Measurements from ENCODE around the gene BTG4.

Gene BTG4

DNA sequence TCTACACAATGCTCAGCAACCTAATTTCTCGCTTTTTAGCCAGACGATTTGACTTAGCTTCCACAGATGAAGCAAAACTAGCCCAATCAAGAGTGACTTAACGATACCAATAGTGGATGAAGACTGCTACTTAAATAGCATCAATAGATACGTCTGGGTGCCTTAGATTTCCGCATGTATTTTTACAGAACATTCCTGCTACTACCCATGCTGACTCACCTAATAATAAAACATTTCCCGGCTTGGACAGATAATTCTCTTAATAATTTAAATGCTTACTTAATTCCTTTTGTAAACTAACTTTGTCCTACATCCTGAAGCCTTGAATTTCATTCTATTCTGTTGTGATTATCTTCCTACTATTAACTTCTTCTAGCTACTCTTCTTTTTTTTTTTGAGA is 23.1 kb upstream of the BTG4 start:
- DNase-seq: no peak

DNA sequence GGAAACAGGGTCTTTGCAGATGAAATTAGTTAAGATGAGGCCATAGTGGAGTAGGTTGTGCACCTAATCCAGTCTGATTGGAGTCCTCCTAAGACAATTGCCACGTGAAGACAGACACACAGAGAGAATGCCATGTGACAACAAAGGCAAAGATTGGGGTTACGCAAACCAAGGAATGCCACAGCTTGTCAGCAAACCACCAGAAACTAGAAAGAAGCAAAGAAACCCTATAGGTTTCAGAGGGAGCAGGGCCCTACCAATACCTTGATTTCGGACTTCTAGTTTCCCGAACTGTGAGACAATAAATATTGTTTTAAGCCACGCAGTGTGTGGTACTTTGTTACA is 20.2 kb upstream of the BTG4 start:
- no peak for DNase-seq

DNA sequence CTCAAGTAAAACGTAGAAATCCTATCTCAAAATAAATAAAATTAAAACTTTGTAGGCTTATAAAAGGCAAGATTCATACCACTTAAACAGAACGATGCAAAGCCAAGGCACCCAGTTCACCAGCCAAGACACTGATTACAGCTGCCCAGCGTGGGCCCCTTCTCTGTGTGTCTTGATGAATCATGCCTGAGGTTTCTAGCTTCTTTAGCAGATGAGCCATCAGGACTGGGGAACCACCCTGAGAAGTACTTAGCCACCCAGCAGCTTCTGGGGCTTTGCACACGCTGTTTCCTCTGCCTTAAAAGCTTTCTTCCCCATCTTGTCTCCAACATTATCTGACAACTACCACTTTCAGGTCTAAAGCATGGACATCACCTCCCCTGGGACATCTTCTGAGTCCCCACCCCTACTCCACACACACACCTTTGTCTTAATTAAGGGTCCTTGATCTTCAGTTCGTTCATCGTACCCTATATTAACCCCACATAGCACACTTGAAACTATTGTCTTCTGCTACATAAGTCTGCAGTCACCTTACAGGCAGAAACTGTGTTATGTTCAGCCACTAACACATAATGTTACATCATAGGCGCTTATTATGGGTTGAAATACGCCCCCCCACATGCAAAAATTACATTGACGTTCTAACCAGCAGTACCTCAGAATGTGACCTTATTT is 19.6 kb upstream of the BTG4 start:
- no peak for DNase-seq

DNA sequence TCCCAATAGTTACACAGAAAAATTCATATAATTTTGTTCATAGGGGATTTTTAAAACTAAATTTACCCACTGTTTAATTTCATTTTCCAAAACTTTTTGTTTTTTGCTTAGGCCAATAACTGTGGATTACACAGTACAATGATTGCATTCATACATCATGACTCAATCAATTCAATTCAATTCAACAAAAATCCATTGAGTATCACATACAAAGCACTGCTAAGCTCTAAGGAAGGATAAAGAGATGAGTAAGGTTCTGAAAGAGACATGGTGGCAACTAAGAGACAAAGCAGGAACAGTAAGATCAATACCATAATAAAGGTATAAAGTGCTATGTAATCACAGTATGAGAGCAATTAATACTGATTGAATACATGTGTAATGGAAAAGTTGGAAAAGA is 18.9 kb upstream of the BTG4 start:
- no peak for DNase-seq

DNA sequence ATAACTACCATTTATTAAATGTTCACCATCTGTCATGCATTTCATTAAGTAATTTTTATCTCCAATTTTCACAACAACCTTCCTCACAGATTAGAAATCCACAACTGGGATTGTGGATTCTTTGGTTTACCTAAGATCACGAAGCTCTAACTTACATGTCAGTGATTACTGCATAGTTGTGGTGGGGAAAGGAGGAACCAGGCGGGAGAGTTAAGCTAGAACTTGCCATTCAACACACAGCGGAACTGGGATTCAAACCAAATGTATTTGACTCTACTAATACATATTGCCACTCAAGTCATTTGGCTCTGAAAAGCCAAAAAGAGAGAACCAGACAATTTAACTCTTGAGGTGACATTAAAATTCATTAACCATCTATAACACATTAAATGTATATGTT is 17.9 kb upstream of the BTG4 start:
- no peak for DNase-seq

DNA sequence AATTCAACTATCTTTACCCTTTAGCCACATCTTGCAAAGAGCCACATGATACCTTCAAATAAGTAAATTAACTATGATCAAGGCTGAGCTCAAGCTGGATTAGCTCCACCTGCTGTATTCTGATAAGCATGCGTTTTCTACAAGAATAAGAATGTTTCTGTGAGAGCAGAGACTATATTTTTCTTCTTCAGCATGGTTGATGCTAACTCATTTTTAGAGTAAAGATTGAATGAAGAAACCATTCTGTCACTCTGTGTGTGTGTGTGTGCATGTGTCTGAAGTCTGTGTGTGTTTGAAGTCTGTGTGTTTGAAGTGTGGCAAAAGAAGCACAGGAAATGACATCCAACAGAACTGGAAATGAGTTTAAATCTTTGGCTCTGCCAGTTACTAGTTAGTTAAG is 16.4 kb upstream of the BTG4 start:
- no peak for DNase-seq

DNA sequence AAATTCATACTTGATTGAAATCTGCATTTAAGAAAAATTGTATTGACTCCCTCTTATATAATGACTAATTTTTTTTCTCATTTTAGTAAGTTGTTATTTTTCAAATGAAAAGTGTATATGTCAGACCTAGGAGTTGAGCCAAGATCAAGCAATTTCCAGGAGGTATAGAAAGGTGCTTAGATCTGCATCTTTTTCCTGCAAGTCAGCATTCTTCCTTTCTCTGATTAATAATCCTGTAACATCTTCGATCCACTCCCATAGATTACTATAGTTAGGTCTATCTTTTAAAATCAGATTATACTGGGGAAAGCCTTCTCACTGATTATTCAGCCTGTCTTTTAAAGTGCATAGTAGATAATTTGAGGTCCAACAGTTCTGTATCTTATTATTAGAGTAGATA is 15.1 kb upstream of the BTG4 start:
- no peak for DNase-seq

DNA sequence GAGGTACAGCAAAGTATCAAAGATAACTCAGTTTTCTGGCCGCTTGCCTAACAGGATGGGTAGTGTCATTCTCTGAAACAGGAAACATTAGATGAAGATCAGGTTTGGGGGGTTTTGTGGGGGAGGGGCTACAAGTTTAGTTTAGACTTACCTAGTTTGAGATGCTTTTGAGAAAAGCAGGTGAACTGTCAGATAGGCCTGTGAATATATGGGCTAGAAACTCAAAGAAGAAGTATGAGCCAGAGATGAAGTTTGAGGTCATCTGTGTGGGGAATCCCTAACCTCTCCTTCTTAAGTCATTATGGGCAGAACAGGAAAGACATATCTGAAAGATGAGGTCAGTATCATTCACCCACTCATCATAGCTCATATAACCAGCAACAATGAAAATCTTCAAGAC is 14.3 kb upstream of the BTG4 start:
- no peak for DNase-seq

DNA sequence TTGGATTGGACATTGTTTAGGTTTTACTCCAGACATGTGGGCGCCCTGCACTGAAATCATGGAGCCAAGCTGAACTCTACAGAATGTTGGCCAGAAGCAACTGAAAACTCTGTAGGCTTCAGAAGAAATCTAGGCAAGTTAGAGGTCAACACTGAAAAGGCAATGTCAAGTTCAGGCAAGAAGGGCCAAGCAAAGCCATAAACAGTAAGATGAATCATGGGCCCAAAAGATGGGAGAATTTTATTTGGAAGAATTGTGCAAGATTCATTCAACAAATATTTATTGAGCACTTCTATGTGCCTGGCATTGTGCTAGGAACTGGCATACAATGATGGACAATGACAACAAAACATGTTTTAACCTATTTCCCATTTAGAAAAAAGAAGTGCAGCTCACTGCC is 13.3 kb upstream of the BTG4 start:
- DNase-seq: no peak

DNA sequence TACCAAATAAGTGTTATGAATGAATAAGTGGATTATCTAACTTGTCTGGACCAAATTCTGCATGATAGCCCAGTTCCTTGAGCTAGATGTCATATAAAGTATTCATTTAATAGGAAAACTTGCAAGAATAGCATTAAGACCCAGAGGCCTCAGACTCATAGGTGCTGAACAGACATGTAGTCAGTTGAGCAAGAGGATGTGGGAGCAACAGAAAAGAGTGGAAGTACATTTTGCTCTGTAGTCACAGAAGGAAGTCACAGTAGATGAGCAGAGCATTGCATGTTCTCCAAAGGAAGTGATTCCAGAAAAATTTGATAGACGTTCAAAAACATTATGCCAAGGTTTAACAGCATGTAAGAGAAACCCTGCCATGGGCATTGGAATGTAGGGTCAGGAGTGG is 11.9 kb upstream of the BTG4 start:
- DNase-seq: no peak

DNA sequence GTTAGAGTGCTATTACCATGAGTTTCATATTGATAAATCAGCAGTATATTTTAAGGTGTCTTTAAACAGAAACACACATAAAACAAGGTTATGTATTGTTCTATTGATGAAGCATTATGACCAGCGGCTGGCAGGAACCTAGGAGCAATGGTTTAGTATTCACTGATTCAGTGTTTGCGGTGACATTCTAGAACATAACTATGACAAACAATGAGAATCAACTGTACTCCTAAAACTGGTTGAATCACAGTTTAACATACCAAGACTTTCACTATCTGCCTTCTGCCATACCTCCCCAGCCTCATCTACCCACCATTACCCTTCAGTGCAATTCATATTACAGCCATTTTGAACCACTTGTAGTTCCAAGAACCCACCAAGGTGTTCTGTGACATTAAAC is 11.2 kb upstream of the BTG4 start:
- no peak for DNase-seq

DNA sequence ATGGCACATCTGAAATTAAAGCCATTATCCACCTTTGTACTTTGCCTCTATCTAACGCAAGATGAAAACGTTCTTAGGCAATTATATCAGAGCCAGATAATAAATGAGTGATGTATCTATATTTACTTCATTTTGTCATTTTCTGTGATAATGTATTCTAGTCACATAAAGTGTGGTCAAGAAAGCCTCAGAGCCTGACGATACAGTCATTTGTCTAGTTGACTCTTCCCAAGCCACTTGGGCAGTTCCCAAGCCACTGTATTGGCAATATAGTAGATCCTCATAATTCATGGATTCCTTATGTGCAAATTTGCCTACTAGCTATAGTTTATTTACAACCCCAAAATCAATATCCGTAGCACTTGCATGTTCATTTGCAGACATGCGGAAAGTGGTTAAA is 10.2 kb upstream of the BTG4 start:
- DNase-seq: no peak

DNA sequence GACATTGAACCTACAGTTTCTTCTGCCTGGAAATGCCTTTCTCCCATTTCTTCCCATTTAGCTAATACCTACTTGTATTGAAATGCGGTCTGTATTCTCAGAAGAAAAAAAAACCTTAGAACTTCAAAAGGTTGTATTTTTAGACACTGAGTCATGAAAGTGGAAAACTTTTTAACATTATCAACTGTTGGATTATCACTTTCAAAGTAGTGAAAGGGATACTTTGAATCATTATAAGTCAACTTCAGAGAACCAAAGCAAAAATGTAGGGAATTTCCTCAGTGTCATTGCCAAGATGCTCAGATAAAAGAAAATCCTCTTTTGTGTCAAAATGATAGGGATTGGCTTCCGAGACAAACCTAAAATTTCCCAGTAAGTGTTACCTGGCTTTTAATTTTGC is 8.9 kb upstream of the BTG4 start:
- no peak for DNase-seq

DNA sequence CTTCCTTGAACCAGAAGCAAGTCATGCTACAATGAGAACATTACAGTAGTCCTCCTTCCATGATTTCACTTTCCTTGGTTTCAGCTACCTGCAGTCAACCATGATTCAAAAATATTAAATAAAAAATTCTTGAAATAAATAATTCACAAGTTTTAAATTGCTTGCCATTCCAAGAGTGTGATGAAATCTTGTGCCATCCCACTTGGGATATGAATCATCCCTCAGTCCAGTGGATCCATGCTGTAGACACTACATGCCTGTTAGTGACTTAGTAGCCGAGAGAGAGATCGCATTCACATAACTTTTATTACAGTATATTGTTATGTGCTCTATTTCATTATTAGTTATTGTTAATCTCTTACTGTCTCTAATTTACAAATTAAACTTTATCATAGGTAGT is 8.4 kb upstream of the BTG4 start:
- DNase-seq: no peak

DNA sequence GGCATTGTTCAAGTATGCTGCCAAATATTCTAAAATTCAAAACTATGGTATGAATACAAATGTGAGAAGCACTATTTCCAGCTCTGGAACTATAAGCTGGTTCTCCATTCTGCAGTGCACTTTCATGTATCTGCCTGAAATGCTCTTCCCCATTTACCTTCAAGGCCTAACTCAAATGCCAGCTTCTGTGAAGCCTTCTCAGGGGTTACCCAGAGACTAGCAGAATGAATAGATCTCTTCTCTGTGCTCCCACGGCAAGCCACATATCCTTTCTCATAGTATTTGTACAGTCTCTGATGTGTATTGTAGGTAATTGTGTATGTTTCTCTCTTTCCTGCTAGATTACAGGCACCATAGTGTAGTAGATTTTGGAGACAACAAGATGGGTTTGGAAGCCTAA is 6.5 kb upstream of the BTG4 start:
- no peak for DNase-seq

DNA sequence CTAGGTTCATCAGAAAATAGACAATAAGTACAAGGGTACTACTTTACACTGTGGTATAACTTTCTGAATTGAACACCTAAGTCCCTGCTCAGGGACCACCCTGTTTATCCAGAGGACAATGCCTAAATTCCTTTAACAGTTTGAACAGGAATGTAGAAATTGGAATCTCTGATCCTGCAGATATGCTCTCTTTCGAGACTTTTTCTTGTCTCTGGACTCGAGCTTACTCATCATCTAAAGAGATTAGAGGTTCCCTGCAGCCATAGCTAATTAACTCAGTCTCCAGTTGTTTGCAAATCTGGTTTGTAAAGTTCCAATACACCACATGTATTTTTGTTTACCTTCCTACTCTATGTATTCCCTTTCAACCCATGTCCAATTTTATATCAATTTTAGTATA is 3.4 kb upstream of the BTG4 start:
- no peak for DNase-seq

DNA sequence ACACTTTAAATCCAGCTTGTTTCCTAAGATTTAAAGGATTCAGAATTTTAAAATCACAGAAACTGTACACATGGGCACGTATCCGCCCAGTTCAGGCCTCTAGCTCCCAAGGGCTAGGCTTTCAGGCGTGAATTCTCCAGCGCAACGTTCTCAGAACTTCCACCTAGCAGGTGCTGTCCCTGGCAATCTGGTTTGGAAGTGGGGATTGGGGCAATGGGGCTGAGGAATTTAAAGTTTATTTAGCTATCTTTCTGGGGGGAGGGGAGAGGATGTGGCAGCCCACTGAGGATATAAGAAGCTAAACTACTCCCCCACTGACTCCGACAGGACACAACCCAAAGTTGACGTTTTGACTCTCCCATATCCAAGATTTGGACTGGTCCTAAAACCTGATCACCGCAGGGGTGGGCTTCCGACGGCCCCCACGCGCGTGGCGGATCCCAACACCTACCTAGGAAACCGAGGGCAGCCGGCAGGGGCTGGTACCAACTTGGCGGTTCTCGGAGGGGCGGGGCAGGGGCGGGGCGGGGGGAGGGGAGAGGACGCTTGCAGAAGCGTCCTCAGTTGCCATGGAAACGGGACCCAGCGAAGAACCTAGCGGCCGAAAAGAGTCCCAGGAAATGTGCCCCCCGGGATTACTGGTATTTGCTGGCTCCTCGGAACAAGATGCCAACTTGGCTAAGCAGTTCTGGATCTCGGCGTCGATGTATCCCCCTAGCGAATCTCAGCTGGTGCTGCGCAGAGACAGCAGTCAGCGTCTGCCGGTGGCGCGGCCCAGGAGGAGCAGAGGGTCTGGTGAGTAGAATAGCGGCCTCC is 2.2 kb upstream of the BTG4 start, which contains the start of gene HOATZ:
TSS of gene HOATZ (plus strand) at position 563 of the 816 bp plus-strand sequence. CDS start at position 570, 7 bp downstream.
- DNase-seq: no peak

DNA sequence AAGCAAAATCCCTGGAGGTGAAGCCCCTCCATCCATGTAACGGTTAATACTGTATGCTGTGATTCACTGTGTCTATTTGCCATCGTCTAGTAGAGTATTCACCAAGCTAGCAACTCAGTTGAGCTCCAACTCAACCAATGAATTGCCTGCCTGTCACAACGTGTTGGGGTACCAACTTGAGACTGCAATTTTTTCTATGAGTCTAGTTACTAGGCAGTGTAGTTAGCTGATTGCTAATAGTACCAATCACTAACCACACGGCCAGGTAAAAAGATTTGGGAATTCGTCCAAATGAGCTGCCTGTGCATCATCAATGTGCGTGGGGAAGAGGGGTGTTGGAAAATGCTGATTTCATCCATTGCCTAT is 1.0 kb upstream of the BTG4 start:
- no peak for DNase-seq

DNA sequence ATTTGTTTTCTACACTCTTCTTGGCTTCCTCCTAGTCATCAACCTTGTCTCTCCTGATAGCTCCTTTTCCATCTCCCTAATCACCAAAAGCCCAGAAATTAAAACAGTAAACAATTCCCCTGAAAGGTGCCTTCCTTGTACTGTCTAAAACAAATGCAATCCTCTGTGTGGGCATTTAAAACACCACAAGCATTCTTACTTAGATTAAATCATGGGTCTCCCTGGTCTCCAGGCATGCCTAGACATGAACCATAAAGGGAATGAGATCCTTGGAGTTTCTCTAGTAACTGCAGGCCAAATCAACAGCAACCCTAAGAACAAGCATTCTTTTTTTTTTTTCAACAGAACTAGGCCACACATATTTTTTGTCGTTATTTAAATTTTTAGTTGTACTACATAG is 1.9 kb downstream of the BTG4 start:
- no peak for DNase-seq

DNA sequence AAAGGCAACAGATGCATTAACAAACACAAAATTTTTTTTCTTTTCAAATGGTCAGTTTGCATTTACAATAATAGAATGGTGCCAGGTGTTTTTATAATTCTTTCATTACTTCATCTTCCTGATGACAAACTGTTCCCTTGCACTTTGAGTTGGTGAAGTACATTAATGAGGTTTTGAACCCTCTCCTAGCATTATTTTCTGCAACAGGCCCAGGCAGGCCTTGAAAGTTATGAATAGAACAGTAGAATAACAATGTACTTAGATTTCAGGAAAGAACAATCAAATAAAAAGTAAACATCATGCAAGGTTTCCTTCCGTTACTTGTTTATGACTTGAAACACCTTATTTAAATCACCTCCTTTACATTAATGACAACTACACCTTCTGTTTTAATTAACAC is 9.6 kb downstream of the BTG4 start:
- DNase-seq: no peak

DNA sequence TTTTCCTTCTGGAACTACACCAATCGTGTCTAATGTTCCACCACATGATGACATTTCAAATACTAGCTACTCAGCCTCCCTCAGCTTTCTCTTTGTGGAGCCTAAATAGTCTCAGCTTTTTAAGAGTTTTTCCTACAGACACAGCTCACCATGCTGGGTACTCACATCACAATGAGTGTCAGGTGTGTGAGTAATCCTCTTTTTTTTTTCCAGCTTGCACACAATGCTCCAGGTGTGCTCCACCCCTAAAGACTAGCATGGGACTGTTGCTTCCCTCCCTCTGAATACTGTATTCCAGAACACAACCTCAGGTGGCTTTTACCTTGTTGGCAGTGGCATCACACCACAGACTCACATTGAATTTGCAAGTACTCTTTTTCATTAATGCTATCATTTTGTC is 11.7 kb downstream of the BTG4 start:
- DNase-seq: no peak

DNA sequence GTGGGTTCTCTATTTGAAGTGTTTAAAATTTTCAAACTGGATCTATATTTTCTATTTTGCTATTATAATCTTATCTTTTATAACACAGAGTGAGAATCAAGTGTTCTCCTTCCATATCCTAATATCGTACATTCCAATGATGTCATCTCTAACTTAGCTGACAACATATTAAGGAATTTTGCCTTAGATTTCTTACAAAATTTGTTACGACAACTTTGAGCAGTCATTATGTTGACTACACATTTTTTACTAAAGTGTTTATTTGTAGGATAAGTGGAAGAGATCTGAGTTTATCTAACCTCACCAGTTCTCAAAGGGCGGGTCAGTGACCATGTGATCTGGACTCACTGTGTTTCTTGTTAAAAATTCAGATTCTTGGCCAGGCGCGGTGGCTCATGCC is 12.7 kb downstream of the BTG4 start:
- DNase-seq: no peak

DNA sequence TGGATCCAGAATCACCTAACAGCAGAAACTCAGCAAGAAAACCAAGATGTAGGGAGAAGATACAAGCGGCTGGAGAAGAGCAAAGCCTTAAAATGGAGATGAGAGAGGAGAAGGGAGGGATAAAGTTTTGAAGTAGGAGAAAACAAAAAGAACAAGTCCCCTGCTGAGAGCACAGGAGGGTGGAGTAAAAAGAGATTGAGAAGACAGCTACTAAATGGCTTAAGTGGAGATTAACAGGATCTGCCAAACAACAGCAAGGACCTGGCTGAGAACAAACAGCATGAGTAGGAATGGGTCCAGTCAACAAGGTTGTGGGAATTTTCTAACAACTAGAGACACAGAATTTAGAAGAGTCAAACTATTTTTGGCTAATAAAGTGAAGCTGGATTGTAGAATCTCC is 18.1 kb downstream of the BTG4 start:
- no peak for DNase-seq

DNA sequence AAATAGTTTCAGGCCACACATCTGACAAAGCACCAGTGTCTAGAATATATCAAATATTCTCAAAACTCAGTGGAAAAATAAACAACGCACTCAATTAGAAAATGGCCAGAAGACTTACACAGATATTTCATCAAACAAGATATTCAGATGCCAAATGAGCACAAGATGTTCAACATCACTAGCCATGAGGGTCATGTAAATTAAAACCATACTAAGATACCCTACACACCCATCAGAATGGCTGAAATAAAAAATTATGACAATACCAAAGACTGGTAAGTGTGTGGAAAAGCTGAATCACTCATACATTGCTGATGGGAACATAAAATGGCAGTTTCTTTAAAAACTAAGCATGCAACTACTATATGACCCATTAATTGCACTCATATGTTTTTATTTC is 21.7 kb downstream of the BTG4 start:
- no peak for DNase-seq

DNA sequence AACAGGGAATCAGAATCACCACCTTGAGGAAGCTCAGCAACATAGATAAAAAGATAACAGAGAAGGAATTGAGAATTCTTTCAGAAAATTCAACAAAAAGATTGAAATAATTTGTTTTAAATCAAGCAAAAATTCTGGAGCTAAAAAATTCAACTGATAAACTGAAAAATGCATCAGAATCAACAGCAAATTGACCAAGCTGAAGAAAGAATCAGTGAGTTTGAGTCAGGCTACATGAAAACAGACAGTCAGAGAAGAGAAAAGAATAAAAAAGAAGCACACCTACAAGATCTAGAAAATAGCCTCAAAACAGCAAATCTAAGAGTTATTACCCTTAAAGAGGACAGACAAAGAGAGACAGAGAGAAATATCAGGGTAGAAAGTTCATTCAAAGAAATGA is 28.8 kb downstream of the BTG4 start:
- DNase-seq: no peak

Data from cerebellar nuclear complex (tissue), 1 donor.